ENCODE data around the gene NAA16. TPM values are rescaled to one million over a fixed set of nuclear protein-coding genes. Genes with fewer than 3 reads are reported as not detected.

The NAA16 gene
- total RNA-seq, 1 experiment from 2014 or later: 9.8 TPM

- Histone ChIP-seq H3K36me3 (ENCODE audit: low read depth, low read length) (0 out of 2 replicates have a peak, but pooled peaks cover 11% of the 10 kb centered on the region), H3K9me3 (ENCODE audit: low read length) (no peaks in the 10 kb centered on the region), H3K4me1 (ENCODE audit: insufficient read depth, low read length) (no peaks in the 10 kb centered on the region), H3K79me2 (ENCODE audit: low read length) (peaks cover 19% of the 10 kb centered on the region), H3K9me2 (replicated peaks; ENCODE audit: low read length) (no peaks in the 10 kb centered on the region), H3K4me2 (ENCODE audit: low read length) (no peak overlapping the region), H3K9ac (ENCODE audit: low read length) (no peak overlapping the region), H3K27ac (ENCODE audit: low read length) (no peak overlapping the region), H4K20me1 (ENCODE audit: low read length) (no peaks in the 10 kb centered on the region), H3K27me3 (ENCODE audit: low read length) (no peaks in the 10 kb centered on the region), H3K4me3 (ENCODE audit: low read length) (no peak overlapping the region), H2AFZ (ENCODE audit: low read length) (no peak overlapping the region), H3F3A (ENCODE audit: low read length, unreplicated experiment) (no peaks in the 10 kb centered on the region)
- BruUV-seq (replicated peaks): no TSS peak
- intact Hi-C loops (cut with micrococcal nuclease): no loop called here
- POLR2A ChIA-PET (ENCODE audit: unreplicated experiment): no interaction called here
- no peak for TF ChIP-seq EZH2phosphoT487 (IDR thresholded peaks at IDR 0.05; ENCODE audit: borderline replicate concordance, low read length)
- no peak for TF ChIP-seq CTCF (conservative IDR thresholded peaks at IDR 0.05; ENCODE audit: low read depth, low read length)
- no peak for TF ChIP-seq EZH2 (IDR thresholded peaks at IDR 0.05; ENCODE audit: low read length, unreplicated experiment)
- ATAC-seq (no peak), DNase-seq (no peak)
- CTCF ChIA-PET: no interaction called here
These were observed 34.3 kb downstream of the NAA16 start for GRCh38 chr13:41345165-41345913.

GRCh38 chr13:41345914-41346589 lies 35.0 kb downstream of the NAA16 start:
- BruUV-seq (replicated peaks): no TSS peak
- intact Hi-C loops (cut with micrococcal nuclease): no loop called here
- no peak overlapping the region for H3K4me3 ChIP-seq (ENCODE audit: low read length)

More at GRCh38 chr13:41345914-41346589, 35.0 kb downstream of the NAA16 start:
- H3F3A ChIP-seq (ENCODE audit: low read length, unreplicated experiment): no peaks in the 10 kb centered on the region
- H3K4me2 ChIP-seq (ENCODE audit: low read length): no peak overlapping the region
- DNase-seq: no peak
- H3K27me3 ChIP-seq (ENCODE audit: low read length): no peaks in the 10 kb centered on the region
- CTCF ChIA-PET: no interaction called here
- H3K27ac ChIP-seq (ENCODE audit: low read length): no peak overlapping the region
- H3K4me1 ChIP-seq (ENCODE audit: insufficient read depth, low read length): no peaks in the 10 kb centered on the region
- H4K20me1 ChIP-seq (ENCODE audit: low read length): no peaks in the 10 kb centered on the region
- H3K79me2 ChIP-seq (ENCODE audit: low read length): peaks cover 19% of the 10 kb centered on the region
- no peak overlapping the region for H2AFZ ChIP-seq (ENCODE audit: low read length)
- no peak for TF ChIP-seq EZH2 (IDR thresholded peaks at IDR 0.05; ENCODE audit: low read length, unreplicated experiment)
- TF ChIP-seq CTCF (conservative IDR thresholded peaks at IDR 0.05; ENCODE audit: low read depth, low read length): no peak
- no peak for TF ChIP-seq EZH2phosphoT487 (IDR thresholded peaks at IDR 0.05; ENCODE audit: borderline replicate concordance, low read length)
- no peaks in the 10 kb centered on the region for H3K9me2 ChIP-seq (replicated peaks; ENCODE audit: low read length)
- ATAC-seq: no peak
- POLR2A ChIA-PET (ENCODE audit: unreplicated experiment): no interaction called here
- no peaks in the 10 kb centered on the region for H3K9me3 ChIP-seq (ENCODE audit: low read length)
- 0 out of 2 replicates have a peak, but pooled peaks cover 9% of the 10 kb centered on the region for H3K36me3 ChIP-seq (ENCODE audit: low read depth, low read length)
- no peak overlapping the region for H3K9ac ChIP-seq (ENCODE audit: low read length)
